H1 (cell line): Measurements from ENCODE around the gene PODN. TPM values are rescaled to one million over a fixed set of nuclear protein-coding genes. Genes with fewer than 3 reads are reported as not detected.

Experiments
- CTCF ChIA-PET: fragments of 300-600 bp; sonication (Branson Sonifier 250); formaldehyde crosslinking; loops from one replicate; lab custom pipeline; 2021; ENCODE audit not compliant: partially characterized antibody; lab: Charles Lee
- POLR2A ChIA-PET: fragments of 300-600 bp; sonication (Branson Sonifier 250); formaldehyde crosslinking; loops from one replicate; lab custom pipeline; 2021; ENCODE audit warnings: inconsistent platforms; ENCODE audit not compliant: partially characterized antibody; lab: Charles Lee
- DNase-seq, 2 experiments: peaks; one replicate each; pipeline versions ENCODE4 v3.0.0 to v3.0.0-alpha.2; 2010 to 2022; ENCODE audit warnings: low spot score in 2 of 2, low read depth in 1 of 2, mixed read lengths in 1 of 2
- FAIRE-seq: peaks from 2 replicates; lab custom pipeline; 2011; peaks lifted over from hg19 to GRCh38; lab: Jason Lieb, UNC
- H2AFZ ChIP-seq: 2 replicates; pipeline ENCODE4 v1.8.1; 2012; ENCODE audit warnings: low read length, inconsistent platforms
- H2AK5ac ChIP-seq: 2 replicates; pipeline ENCODE4 v1.6.1; 2013; ENCODE audit warnings: low read depth, low read length
- H2BK120ac ChIP-seq: replicated peaks from 2 replicates; pipeline ENCODE3; 2013; ENCODE audit warnings: low read depth, low read length, inconsistent platforms
- H2BK12ac ChIP-seq: 2 replicates; pipeline ENCODE4 v1.6.1; 2013; ENCODE audit warnings: low read depth, low read length
- H2BK15ac ChIP-seq: 2 replicates; pipeline ENCODE4 v1.6.1; 2013; ENCODE audit warnings: low read length
- H2BK20ac ChIP-seq: 2 replicates; pipeline ENCODE4 v1.6.1; 2013; ENCODE audit warnings: low read length
- H2BK5ac ChIP-seq: 2 replicates; pipeline ENCODE4 v1.6.1; 2013; ENCODE audit warnings: low read depth, low read length
- H3K14ac ChIP-seq: 2 replicates; pipeline ENCODE4 v1.6.1; 2013; ENCODE audit warnings: inconsistent platforms; ENCODE audit not compliant: insufficient read length
- H3K18ac ChIP-seq: 2 replicates; pipeline ENCODE4 v1.6.1; 2013; ENCODE audit warnings: low read length; ENCODE audit errors: extremely low read depth
- H3K23ac ChIP-seq: 2 replicates; pipeline ENCODE4 v1.6.1; 2013; ENCODE audit warnings: inconsistent platforms; ENCODE audit not compliant: insufficient read length
- H3K23me2 ChIP-seq: 2 replicates; pipeline ENCODE4 v1.6.1; 2013; ENCODE audit warnings: low read depth, low read length
- H3K27ac ChIP-seq: 2 replicates; pipeline ENCODE4 v1.6.1; 2011; ENCODE audit warnings: low read depth, low read length, inconsistent platforms
- H3K27me3 ChIP-seq, 4 experiments: replicated peaks in 1 of 4; 1 replicate in 1 of 4; 2 replicates in 3 of 4; pipeline versions ENCODE4 v1.6.1 to v1.8.1; 2011 to 2013; ENCODE audit warnings: low read length in 3 of 4, mild to moderate bottlenecking in 3 of 4, inconsistent platforms in 2 of 4, mixed read lengths in 2 of 4, moderate library complexity in 1 of 4; ENCODE audit not compliant: control insufficient read depth in 3 of 4, insufficient read depth in 3 of 4; ENCODE audit errors: extremely low read depth in 1 of 4
- H3K36me3 ChIP-seq, 4 experiments: 2 replicates each; pipeline versions ENCODE4 v1.6.1 to v1.8.1; 2011 to 2013; ENCODE audit warnings: mild to moderate bottlenecking in 4 of 4, low read length in 3 of 4, moderate library complexity in 2 of 4, control low read depth in 1 of 4, inconsistent platforms in 1 of 4; ENCODE audit not compliant: insufficient read depth in 4 of 4, control insufficient read depth in 2 of 4
- H3K4ac ChIP-seq: replicated peaks from 2 replicates; pipeline ENCODE3; 2013; ENCODE audit warnings: low read length, low read depth, mixed read lengths, inconsistent platforms; ENCODE audit not compliant: insufficient read length
- H3K4me1 ChIP-seq, 4 experiments: replicated peaks in 1 of 4; 1 replicate in 1 of 4; 2 replicates in 3 of 4; pipeline versions ENCODE4 v1.6.1 to v1.8.1; 2011 to 2013; ENCODE audit warnings: low read length in 3 of 4, inconsistent platforms in 2 of 4, mixed read lengths in 1 of 4; ENCODE audit not compliant: insufficient read depth in 4 of 4, control insufficient read depth in 3 of 4
- H3K4me2 ChIP-seq, 2 experiments: 2 replicates each; pipeline versions ENCODE4 v1.6.1 to v1.8.1; 2011 to 2013; ENCODE audit warnings: low read depth in 2 of 2, low read length in 2 of 2, control low read depth in 1 of 2, inconsistent platforms in 1 of 2, mild to moderate bottlenecking in 1 of 2; ENCODE audit not compliant: insufficient read depth in 1 of 2
- H3K4me3 ChIP-seq, 4 experiments: fragments of 200-600, 300-600 bp in 1 of 4; sonication (generic), shearing (Covaris generic), sonication (Bioruptor Twin) in 1 of 4; 2 replicates each; pipeline versions ENCODE4 v1.5.1 to v1.8.1; 2011 to 2016; ENCODE audit warnings: low read length in 4 of 4, low read depth in 3 of 4, control low read depth in 2 of 4, inconsistent platforms in 2 of 4, mild to moderate bottlenecking in 2 of 4, mixed read lengths in 1 of 4, moderate library complexity in 1 of 4; ENCODE audit not compliant: insufficient read depth in 2 of 4; ENCODE audit errors: extremely low read depth in 1 of 4
- H3K56ac ChIP-seq: replicated peaks from 2 replicates; pipeline ENCODE3; 2013; ENCODE audit warnings: low read depth, mild to moderate bottlenecking, mixed read lengths, low read length, inconsistent platforms; ENCODE audit not compliant: insufficient read length
- H3K79me1 ChIP-seq: 2 replicates; pipeline ENCODE4 v1.6.1; 2013; ENCODE audit warnings: low read depth, low read length, control low read depth
- H3K79me2 ChIP-seq, 2 experiments: 2 replicates each; pipeline versions ENCODE4 v1.6.1 to v1.8.1; 2012 to 2013; ENCODE audit warnings: low read length in 2 of 2, mild to moderate bottlenecking in 2 of 2, inconsistent platforms in 1 of 2; ENCODE audit not compliant: insufficient read depth in 2 of 2, control insufficient read depth in 1 of 2
- H3K9ac ChIP-seq, 4 experiments: replicated peaks in 1 of 4; 1 replicate in 1 of 4; 2 replicates in 3 of 4; pipeline versions ENCODE4 v1.6.1 to v1.8.1; 2011 to 2013; ENCODE audit warnings: low read depth in 3 of 4, low read length in 3 of 4, control low read depth in 2 of 4, mild to moderate bottlenecking in 2 of 4, moderate library complexity in 2 of 4, inconsistent platforms in 1 of 4; ENCODE audit errors: extremely low read depth in 1 of 4
- H3K9me3 ChIP-seq, 2 experiments: 2 replicates each; pipeline versions ENCODE4 v1.6.1 to v1.8.1; 2012 to 2013; ENCODE audit warnings: mild to moderate bottlenecking in 2 of 2, moderate library complexity in 2 of 2, control low read depth in 1 of 2, inconsistent platforms in 1 of 2, low read depth in 1 of 2, low read length in 1 of 2, mixed read lengths in 1 of 2; ENCODE audit not compliant: insufficient read depth in 2 of 2
- H4K20me1 ChIP-seq, 2 experiments: replicated peaks in 1 of 2; 2 replicates each; pipeline versions ENCODE3 to v1.8.1; 2011 to 2013; ENCODE audit warnings: inconsistent platforms in 2 of 2, low read length in 2 of 2, mild to moderate bottlenecking in 1 of 2; ENCODE audit not compliant: insufficient read depth in 2 of 2, control insufficient read depth in 1 of 2
- H4K5ac ChIP-seq: 2 replicates; pipeline ENCODE4 v1.6.1; 2013; ENCODE audit warnings: low read length, low read depth, mixed read lengths, inconsistent platforms; ENCODE audit not compliant: insufficient read length
- H4K8ac ChIP-seq: 2 replicates; pipeline ENCODE4 v1.8.0; 2013; ENCODE audit warnings: mild to moderate bottlenecking, moderate library complexity, low read length, inconsistent platforms; ENCODE audit not compliant: insufficient read depth; ENCODE audit errors: extremely low read depth
- H4K91ac ChIP-seq: replicated peaks from 2 replicates; pipeline ENCODE3; 2013; ENCODE audit warnings: low read length, mixed read lengths, inconsistent platforms; ENCODE audit not compliant: insufficient read length
- BRCA1 ChIP-seq: IDR thresholded peaks from 2 replicates; pipeline ENCODE4 v1.6.1; 2012; ENCODE audit warnings: low read depth, low read length, improper control_type of control experiment
- CBX5 ChIP-seq: fragments of 300-800, 300-1000 bp; sonication (generic); IDR thresholded peaks from 2 replicates; pipeline ENCODE4 v1.7.1; 2016; ENCODE audit warnings: antibody characterized with exemption, low read length, low read depth
- CBX8 ChIP-seq: fragments of 300-800, 300-1000 bp; sonication (generic); IDR thresholded peaks from 2 replicates; pipeline ENCODE4 v1.7.1; 2016; ENCODE audit warnings: low read depth, low read length, borderline replicate concordance
- GABPA ChIP-seq: IDR thresholded peaks from 2 replicates; pipeline ENCODE4 v1.6.1; 2011; ENCODE audit warnings: mild to moderate bottlenecking, low read length, moderate library complexity, borderline replicate concordance; ENCODE audit not compliant: insufficient read depth
- JUND ChIP-seq: IDR thresholded peaks from 2 replicates; pipeline ENCODE4 v1.6.1; 2011; ENCODE audit warnings: mild to moderate bottlenecking, improper control_type of control experiment, low read length
- KDM5A ChIP-seq: fragments of 200-600 bp; IDR thresholded peaks from 2 replicates; pipeline ENCODE4 v1.7.1; 2012; ENCODE audit warnings: mild to moderate bottlenecking, low read length, inconsistent platforms, mixed read lengths
- RAD21 ChIP-seq, 2 experiments: IDR thresholded peaks in 1 of 2; conservative IDR thresholded peaks in 1 of 2; 2 replicates each; pipeline ENCODE4 v1.6.1; 2011; ENCODE audit warnings: low read depth in 2 of 2, low read length in 2 of 2, improper control_type of control experiment in 1 of 2, inconsistent platforms in 1 of 2, mild to moderate bottlenecking in 1 of 2, moderate library complexity in 1 of 2
- SIX5 ChIP-seq: IDR thresholded peaks from 2 replicates; pipeline ENCODE4 v1.6.1; 2011; ENCODE audit warnings: mild to moderate bottlenecking, low read depth, low read length
- SP2 ChIP-seq: IDR thresholded peaks from 2 replicates; pipeline ENCODE4 v1.6.1; 2012; ENCODE audit warnings: mild to moderate bottlenecking, low read length, inconsistent platforms
- TEAD4 ChIP-seq: IDR thresholded peaks from 2 replicates; pipeline ENCODE4 v1.6.1; 2012; ENCODE audit warnings: low read depth, low read length, inconsistent platforms, mixed read lengths
- YY1 ChIP-seq: IDR thresholded peaks from 2 replicates; pipeline ENCODE4 v1.6.1; 2011; ENCODE audit warnings: low read depth, mild to moderate bottlenecking, low read length
- WGBS, 2 experiments: shearing (Covaris generic) in 1 of 2; methylation state at CpG; one replicate each; pipeline versions ENCODE4 v1.1.6 to v1.1.7; 2013 to 2015; ENCODE audit warnings: low lambda C conversion rate in 2 of 2, mixed read lengths in 2 of 2, inconsistent platforms in 1 of 2, low coverage in 1 of 2, missing lambda C conversion rate in 1 of 2; ENCODE audit not compliant: insufficient replicate concordance in 2 of 2, insufficient coverage in 1 of 2, insufficient read length in 1 of 2; ENCODE audit errors: extremely low coverage in 1 of 2, missing lambda C conversion rate in 1 of 2; 5-methylcytosine and 5-hydroxymethylcytosine counted together
- polyA plus RNA-seq, 7 experiments: library from polyadenylated mRNA; depleted of rRNA in 3 of 7; stranded (reverse) in 5 of 7; unstranded in 2 of 7; fragments of >200 nt in 5 of 7; fragments of 200-250 nt in 2 of 7; gene quantifications; 1 replicate in 5 of 7; 2 replicates in 1 of 7; 4 replicates in 1 of 7; pipeline versions ENCODE4 v1.2.1 to v1.2.3, GENCODE V29; 2011 to 2013; ENCODE audit warnings: missing spikeins in 2 of 7, mixed read lengths in 2 of 7
- total RNA-seq: library from RNA; stranded (reverse); fragmentation: NEBNext Ultra II Directional; extraction: Animal tissue kit (Norgen Biotek cat#: 25700); gene quantifications from 2 replicates; pipeline ENCODE4 v1.2.1, GENCODE V29; 2021

Gene PODN
- total and polyA plus RNA-seq, 2 of the 8 experiments (the other 6 are each of a cell fraction or from before 2014, with no cell fraction given), result 0.11 to 0.17 TPM

DNA sequence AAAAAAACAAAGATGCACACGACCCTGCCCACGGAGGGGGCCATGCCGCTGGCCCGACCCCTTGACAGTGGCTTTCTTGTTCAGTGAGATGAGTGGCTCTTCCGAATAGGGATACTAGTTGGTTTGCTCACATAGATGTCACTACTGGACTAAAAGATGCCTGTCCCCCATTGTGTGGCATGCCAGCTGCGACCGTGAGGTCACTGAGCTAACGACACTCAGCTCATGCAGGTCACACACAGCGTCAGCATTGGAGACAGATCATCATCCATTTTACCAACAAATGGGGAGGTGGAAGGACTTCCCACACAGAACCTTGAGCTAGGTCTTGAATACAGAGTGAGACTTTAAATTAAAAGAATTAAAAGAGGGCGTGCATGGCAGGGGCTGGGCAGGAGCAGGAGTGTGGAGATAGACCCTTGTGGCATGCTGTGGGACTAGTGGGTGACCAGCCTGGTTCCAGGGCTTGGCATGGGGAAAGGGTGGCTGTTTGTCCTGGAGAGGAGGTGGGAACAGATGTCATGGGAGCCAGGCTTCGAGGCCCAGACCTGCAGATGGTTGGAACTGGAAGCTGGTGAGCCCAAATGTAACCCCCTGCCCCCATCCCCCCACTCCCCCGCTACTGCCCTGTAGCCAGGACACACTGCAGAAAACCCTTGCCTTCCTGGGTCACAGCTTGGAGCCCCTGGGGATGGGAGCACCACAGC, 68.0 kb downstream of the PODN start:
- no peak overlapping the region for H2BK20ac ChIP-seq
- CTCF ChIA-PET, result interaction anchor here (1.0 to 2.3 kb wide), 7 partner anchors 9 to 205 kb away, joined by 3 to 7 read pairs (median 4); no protein-coding TSS in a partner anchor
- H2BK12ac ChIP-seq, result no peak overlapping the region
- no peak overlapping the region for H3K4me3 ChIP-seq
- H2AK5ac ChIP-seq, result no peak overlapping the region
- H3K9me3 ChIP-seq, result no peaks in the 10 kb centered on the region; a peak in 1 of 4 replicates
- no peak overlapping the region for H4K8ac ChIP-seq
- no peak overlapping the region for H2AFZ ChIP-seq
- H4K5ac ChIP-seq, result no peak overlapping the region
- H3K27me3 ChIP-seq, result no peaks in the 10 kb centered on the region
- H4K20me1 ChIP-seq, result no peaks in the 10 kb centered on the region
- 83% methylated on average over 12 of the region's 12 CpGs; no CpG with 5 or more reads in 1 of the 2 experiments for WGBS, 2 experiments
- no peak for FAIRE-seq
- H2BK5ac ChIP-seq, result no peak overlapping the region
- H3K4me2 ChIP-seq, result no peak overlapping the region
- H2BK15ac ChIP-seq, result no peak overlapping the region
- H3K4me1 ChIP-seq, result no peaks in the 10 kb centered on the region
- H2BK120ac ChIP-seq, result no peak overlapping the region
- TF ChIP-seq BRCA1 (no peak), CBX5 (no peak), SP2 (no peak), JUND (no peak), RAD21 (IDR thresholded peaks at IDR 0.05 in 1 of 2, conservative IDR thresholded peaks at IDR 0.05 in 1 of 2; ENCODE audit: low read depth in 2 of 2, low read length in 2 of 2) (no peak), KDM5A (no peak), CBX8 (no peak), SIX5 (no peak), YY1 (no peak), TEAD4 (no peak), GABPA (no peak)
- TF ChIP-seq, all 59 proteins: peak for 0
- H3K14ac ChIP-seq, result no peak overlapping the region
- no peaks in the 10 kb centered on the region for H3K23me2 ChIP-seq
- H4K91ac ChIP-seq, result no peak overlapping the region
- POLR2A ChIA-PET, result interaction anchor here (0.7 kb wide), 1 partner anchor 9 kb away, joined by 4 read pairs; no protein-coding TSS in a partner anchor
- no peaks in the 10 kb centered on the region for H3K79me2 ChIP-seq
- no peak overlapping the region for H3K23ac ChIP-seq
- H3K27ac ChIP-seq, result no peak overlapping the region
- H3K9ac ChIP-seq, result no peak overlapping the region
- no peaks in the 10 kb centered on the region for H3K79me1 ChIP-seq
- H3K18ac ChIP-seq, result no peak overlapping the region
- no peaks in the 10 kb centered on the region for H3K36me3 ChIP-seq
- no peak for DNase-seq
- no peak overlapping the region for H3K56ac ChIP-seq
- H3K4ac ChIP-seq, result no peak overlapping the region
